Memory B cell (primary cell): ENCODE data around the gene FBXO46.
"Not testable (repeated sequence)": the region's sequence is repeated elsewhere in the genome, so short reads cannot be mapped to it uniquely, and the experiment has no call there.

Source experiments
- ATAC-seq: fragments of 150-1000 bp; cut with Tn5 transposase; 2 replicates; pipeline ENCODE4 v1.10.0; 2021; ENCODE audit warnings: low read depth, mild to moderate bottlenecking, moderate library complexity
- DNase-seq, 2 donors: peaks; one replicate each; pipeline ENCODE4 v3.0.0; 2022; ENCODE audit warnings: low spot score in 2 of 2
- H3K27ac Mint-ChIP-seq: one replicate; pipeline ENCODE4 v1.8.0; 2022; ENCODE audit warnings: mild to moderate bottlenecking, moderate library complexity, mixed read lengths
- H3K27me3 Mint-ChIP-seq: one replicate; pipeline ENCODE4 v1.8.0; 2022; ENCODE audit warnings: mixed read lengths
- H3K36me3 Mint-ChIP-seq: one replicate; pipeline ENCODE4 v1.8.0; 2022; ENCODE audit warnings: mild to moderate bottlenecking, mixed read lengths
- H3K4me1 Mint-ChIP-seq: one replicate; pipeline ENCODE4 v1.8.0; 2022; ENCODE audit warnings: mixed read lengths
- H3K4me3 Mint-ChIP-seq: one replicate; pipeline ENCODE4 v1.8.0; 2022; ENCODE audit warnings: mild to moderate bottlenecking, moderate library complexity, mixed read lengths
- H3K9me3 Mint-ChIP-seq: one replicate; pipeline ENCODE4 v1.8.0; 2022; ENCODE audit warnings: mixed read lengths

Gene FBXO46

DNA sequence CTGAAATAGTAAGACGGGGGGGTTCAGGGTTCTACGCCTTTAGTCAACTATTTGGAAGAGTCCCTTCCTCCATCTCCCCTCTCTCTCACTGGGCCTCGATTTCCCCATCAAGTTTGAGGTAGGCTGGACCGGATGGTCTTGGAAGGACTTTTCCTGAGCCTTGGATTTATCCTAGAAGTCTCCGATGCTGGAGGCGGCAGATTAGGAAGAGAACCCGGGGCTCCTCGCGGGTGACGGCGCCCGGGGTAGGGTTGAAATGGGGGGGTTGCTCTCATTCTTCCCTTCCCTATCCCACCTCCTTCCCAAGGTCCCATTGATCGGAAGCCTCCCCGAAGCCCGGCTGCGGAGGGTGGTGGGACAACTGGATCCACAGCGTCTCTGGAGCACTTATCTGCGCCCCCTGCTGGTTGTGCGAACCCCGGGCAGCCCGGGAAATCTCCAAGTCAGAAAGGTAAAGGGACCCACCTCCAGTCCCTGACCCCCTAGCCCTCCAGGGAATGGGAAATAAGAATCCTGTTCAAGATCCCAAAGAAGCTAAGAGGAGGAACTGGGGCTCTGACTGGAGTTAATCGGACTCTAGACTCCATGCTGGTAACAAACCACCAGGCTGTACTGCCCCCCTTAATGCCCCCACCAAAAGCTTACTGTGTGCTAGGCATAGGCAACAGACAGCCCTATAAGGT is 37.4 kb downstream of the FBXO46 start:
- no peak for ATAC-seq
- H3K9me3 Mint-ChIP-seq: no peaks in the 10 kb centered on the region
- peaks cover 16% of the 10 kb centered on the region for H3K4me1 Mint-ChIP-seq
- peak overlapping the region; percentile 96 for H3K27ac Mint-ChIP-seq
- H3K4me3 Mint-ChIP-seq: peak overlapping the region; percentile 97
- H3K36me3 Mint-ChIP-seq: peaks cover 18% of the 10 kb centered on the region
- H3K27me3 Mint-ChIP-seq: no peaks in the 10 kb centered on the region
- peak; percentile 69 to 82 for DNase-seq

DNA sequence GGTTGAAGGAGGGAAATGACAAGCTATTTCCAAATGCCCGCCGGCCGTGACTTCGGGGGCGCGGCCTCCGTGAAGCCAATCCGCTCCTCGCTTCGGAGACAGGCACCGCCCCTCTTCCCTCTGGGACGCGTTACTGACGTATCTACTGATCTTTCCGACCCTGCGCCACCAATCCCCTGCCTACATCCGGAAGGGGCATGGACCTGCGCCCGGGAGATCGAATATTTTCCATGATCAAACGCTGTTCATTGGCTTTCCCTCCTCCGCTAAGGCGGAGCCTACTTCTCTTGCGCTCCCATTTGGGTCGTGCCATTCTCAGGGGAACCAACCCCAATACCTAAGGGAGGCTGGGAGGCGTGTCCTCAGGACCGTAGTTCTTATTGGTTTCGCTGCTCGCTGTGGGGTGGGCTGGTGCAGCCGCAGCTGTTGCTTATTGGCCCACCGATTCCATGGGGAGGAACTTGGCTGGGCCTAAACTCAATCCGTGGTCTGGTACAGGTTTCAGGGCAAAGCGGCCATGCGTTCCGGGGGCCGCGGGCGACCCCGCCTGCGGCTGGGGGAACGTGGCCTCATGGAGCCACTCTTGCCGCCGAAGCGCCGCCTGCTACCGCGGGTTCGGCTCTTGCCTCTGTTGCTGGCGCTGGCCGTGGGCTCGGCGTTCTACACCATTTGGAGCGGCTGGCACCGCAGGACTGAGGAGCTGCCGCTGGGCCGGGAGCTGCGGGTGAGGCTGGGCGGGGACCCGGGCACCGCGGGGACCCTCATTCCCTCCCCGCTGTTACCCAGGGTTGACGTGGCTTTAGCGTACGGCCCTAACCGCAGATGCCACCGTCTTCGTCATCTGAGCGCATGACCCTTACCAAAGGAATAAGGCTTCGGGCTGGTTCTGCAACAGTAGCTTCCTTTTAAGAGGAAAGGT is 38.2 kb downstream of the FBXO46 start, which contains the start of gene QPCTL:
TSS of gene QPCTL (plus strand) at position 480 of the 919 bp plus-strand sequence. CDS start at position 518, 38 bp downstream.
- Mint-ChIP-seq H3K4me1 (peaks cover 14% of the 10 kb centered on the region), H3K36me3 (peaks cover 16% of the 10 kb centered on the region), H3K4me3 (peak within 1 kb of the TSS; percentile 97), H3K9me3 (no peaks in the 10 kb centered on the region), H3K27ac (peak within 1 kb of the TSS; percentile 96), H3K27me3 (no peaks in the 10 kb centered on the region)
- DNase-seq (peak; percentile 92 to 98), ATAC-seq (peak; percentile 81)

DNA sequence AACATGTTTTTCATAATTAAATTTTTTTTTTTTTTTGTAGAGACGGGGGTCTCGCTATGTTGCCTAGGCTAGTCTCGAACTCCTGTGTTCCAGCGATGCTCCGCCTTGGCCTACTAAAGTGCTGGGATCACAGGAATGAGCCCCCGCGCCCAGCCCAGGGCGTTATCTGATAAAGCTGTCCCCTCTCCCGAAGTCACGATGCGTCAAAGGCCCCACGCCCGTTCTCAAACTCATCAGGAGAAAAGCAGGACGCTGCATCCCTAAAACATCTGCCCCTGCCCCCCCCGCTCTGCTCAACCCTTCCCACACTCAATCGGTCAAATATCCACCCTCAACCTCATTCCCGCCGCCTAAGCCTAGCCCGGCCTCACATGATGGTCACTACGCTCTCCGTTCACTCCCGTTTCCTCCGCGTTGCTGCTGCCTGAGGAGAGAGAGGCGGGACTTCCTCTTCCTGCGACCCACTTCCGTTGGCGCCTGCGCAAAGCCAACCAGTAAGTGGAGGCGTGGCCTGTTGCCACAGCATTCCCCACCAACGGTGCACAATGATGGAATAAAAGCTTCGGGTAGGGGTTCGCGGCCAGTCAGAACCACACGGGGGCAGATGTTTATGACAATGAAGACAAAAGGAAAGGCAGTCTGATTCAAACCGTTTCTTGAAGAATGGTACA is 39.0 kb downstream of the FBXO46 start, which contains the start of gene SNRPD2:
TSS of gene SNRPD2 (minus strand) at position 438 of the 671 bp plus-strand sequence. CDS start at position 373, 65 bp downstream.
- no peaks in the 10 kb centered on the region for H3K27me3 Mint-ChIP-seq
- peaks cover 13% of the 10 kb centered on the region for H3K4me1 Mint-ChIP-seq
- peak within 1 kb of the TSS; percentile 97 for H3K4me3 Mint-ChIP-seq
- H3K36me3 Mint-ChIP-seq: peaks cover 19% of the 10 kb centered on the region
- DNase-seq: peak in 1 of 2 donors; percentile 92
- peak; percentile 52 for ATAC-seq
- no peaks in the 10 kb centered on the region for H3K9me3 Mint-ChIP-seq
- peak within 1 kb of the TSS; percentile 96 for H3K27ac Mint-ChIP-seq

DNA sequence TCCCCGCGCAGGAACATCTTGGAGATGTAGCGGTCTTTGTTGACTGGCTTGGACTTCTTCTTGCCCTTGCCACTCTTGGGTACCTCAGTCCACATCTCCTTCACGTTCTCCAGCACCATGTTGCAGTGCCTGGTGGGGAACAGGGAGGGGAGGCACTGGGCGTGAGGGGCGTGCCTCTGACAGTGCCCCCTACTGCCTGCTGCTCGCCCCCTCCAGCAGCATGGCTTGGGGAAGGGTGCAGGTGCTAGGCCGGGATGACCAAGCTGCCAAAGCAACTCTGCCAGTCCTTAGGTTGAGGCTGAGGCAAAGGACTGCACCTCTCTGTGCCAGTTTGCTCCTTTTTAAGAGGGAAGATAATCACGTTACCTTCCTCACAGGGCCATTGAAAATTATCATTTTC is 43.1 kb downstream of the FBXO46 start:
- H3K4me1 Mint-ChIP-seq: peaks cover 13% of the 10 kb centered on the region
- H3K4me3 Mint-ChIP-seq: no peak overlapping the region
- H3K36me3 Mint-ChIP-seq: peaks cover 21% of the 10 kb centered on the region
- no peak for ATAC-seq
- H3K27ac Mint-ChIP-seq: no peak overlapping the region
- no peak for DNase-seq
- no peaks in the 10 kb centered on the region for H3K27me3 Mint-ChIP-seq
- H3K9me3 Mint-ChIP-seq: no peaks in the 10 kb centered on the region

DNA sequence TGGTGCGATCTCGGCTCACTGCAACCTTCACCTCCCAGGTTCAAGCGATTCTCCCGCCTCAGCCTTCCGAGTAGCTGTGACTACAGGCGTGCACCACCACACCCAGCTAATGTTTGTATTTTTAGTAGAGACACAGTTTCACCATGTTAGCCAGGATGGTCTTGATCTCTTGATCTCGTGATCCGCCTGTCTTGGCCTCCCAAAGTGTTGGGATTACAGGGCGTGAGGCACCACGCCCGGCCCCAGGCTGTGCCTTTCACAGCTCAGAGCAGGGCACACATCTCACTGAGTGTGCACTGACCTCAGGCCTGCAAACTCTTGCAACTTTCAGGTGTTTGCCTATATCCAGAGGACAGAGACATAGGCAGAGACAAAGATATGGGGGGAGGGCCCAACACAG is 45.7 kb downstream of the FBXO46 start:
- DNase-seq, H3K4me3 Mint-ChIP-seq, H3K27ac Mint-ChIP-seq, H3K9me3 Mint-ChIP-seq, H3K27me3 Mint-ChIP-seq, ATAC-seq: not testable (repeated sequence)
- Mint-ChIP-seq H3K4me1 (peaks cover 14% of the 10 kb centered on the region), H3K36me3 (peaks cover 19% of the 10 kb centered on the region)

DNA sequence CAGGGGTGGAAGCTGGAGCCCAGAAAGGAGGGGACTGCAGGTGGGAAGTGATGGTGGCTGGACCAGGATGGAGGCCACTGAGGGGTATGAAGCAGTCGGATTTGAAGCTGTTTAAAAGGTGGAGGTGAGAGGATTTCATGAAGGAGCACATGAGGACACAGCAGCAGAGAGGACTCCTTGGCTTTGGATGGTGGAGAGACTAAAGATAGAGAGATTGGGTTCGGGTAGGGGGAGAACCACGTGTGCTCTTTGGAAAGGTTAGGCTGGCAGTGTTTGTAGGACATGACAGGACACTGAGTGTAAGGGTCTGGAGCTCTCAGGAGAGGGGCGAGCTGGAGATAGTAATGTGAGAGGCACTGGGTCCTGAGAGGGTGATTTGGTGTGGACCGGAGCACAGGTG is 47.8 kb downstream of the FBXO46 start:
- H3K27me3 Mint-ChIP-seq: no peaks in the 10 kb centered on the region
- no peak overlapping the region for H3K4me3 Mint-ChIP-seq
- H3K27ac Mint-ChIP-seq: no peak overlapping the region
- no peaks in the 10 kb centered on the region for H3K9me3 Mint-ChIP-seq
- peaks cover 10% of the 10 kb centered on the region for H3K4me1 Mint-ChIP-seq
- DNase-seq (no peak), ATAC-seq (no peak)
- H3K36me3 Mint-ChIP-seq: peaks cover 14% of the 10 kb centered on the region

DNA sequence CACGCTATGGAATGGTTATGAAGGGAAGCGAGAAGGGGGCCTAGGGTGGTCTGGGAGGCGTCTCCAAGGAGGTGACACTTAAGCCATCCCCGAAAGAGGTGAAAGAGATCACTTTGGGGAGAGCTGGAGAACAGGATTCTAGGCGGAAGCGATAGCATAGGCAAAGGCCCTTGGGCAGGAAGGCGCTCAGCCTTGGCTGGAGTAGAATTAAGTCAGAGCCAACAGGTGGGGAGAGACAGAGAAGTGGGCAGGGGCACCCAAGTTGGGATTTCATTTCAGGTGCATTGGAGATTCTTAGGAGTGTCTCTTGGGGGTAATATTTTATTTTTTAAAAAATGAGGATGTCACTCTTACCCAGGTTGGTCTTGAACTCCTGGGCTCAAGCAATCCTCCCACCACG is 48.6 kb downstream of the FBXO46 start:
- Mint-ChIP-seq H3K27ac (no peak overlapping the region), H3K36me3 (peaks cover 11% of the 10 kb centered on the region), H3K9me3 (no peaks in the 10 kb centered on the region), H3K4me1 (peaks cover 16% of the 10 kb centered on the region), H3K4me3 (no peak overlapping the region), H3K27me3 (peaks cover 3% of the 10 kb centered on the region)
- ATAC-seq (no peak), DNase-seq (no peak)

DNA sequence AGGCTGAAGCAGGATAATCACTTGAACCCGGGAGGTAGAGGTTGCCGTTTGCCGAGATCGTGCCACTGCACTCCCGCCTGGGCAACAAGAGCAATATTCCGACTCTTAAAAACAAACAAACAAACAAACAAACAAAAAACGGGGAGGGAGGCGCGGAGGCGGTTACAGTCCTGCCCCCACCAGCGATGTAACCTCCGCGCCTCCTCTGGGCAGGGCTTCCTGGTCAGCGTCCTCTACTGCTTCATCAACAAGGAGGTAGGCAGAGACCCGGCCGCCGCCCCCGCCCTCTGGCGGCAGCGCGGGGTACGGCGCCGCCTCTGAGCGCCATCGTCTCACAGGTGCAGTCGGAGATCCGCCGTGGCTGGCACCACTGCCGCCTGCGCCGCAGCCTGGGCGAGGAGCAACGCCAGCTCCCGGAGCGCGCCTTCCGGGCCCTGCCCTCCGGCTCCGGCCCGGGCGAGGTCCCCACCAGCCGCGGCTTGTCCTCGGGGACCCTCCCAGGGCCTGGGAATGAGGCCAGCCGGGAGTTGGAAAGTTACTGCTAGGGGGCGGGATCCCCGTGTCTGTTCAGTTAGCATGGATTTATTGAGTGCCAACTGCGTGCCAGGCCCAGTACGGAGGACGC is 49.2 kb downstream of the FBXO46 start:
- no peaks in the 10 kb centered on the region for H3K9me3 Mint-ChIP-seq
- H3K27ac Mint-ChIP-seq: peak overlapping the region; percentile 42
- peak overlapping the region; percentile 85 for H3K4me3 Mint-ChIP-seq

DNA sequence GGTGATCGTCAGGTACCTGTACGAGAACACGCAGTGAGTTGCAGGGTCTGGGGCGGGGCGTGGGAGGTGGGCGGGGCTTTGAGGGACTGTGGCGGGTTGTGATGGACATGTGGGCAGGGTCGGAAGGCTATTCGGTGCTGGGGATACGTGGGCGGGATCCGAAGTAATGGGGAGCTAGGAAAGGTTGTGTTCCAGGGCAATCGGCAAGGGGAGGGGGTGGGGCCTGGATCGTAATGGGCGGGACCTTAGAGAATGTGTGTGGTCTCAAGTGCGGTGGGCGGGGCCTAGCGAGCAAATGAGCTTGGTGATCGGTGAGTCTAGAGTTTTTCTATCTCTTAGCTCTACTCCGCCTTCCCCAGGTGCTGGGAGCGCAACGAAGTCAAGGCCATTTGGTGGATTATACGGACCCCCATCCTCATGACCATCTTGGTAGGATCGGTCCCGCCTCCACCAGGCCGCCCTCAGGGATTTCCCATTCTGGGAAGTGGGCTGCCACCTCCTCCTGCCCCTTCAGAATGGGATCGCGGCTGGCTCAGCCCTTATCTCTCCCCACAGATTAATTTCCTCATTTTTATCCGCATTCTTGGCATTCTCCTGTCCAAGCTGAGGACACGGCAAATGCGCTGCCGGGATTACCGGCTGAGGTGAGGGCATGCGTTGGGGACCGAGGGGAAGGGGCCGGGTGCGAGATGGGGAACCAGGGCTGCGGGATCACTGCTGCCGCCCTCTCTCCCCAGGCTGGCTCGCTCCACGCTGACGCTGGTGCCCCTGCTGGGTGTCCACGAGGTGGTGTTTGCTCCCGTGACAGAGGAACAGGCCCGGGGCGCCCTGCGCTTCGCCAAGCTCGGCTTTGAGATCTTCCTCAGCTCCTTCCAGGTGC is 53.1 kb downstream of the FBXO46 start:
- ATAC-seq (peak; percentile 43), DNase-seq (peak; percentile 40 to 50)
- Mint-ChIP-seq H3K36me3 (no peaks in the 10 kb centered on the region), H3K27ac (peak overlapping the region; percentile 31), H3K9me3 (no peaks in the 10 kb centered on the region), H3K27me3 (peaks cover 4% of the 10 kb centered on the region), H3K4me1 (peaks cover 24% of the 10 kb centered on the region), H3K4me3 (peak overlapping the region; percentile 80)

More for the DNA sequence above, 49.2 kb downstream of the FBXO46 start:
- ATAC-seq (peak; percentile 90), DNase-seq (peak; percentile 91 to 93)
- Mint-ChIP-seq H3K4me1 (peaks cover 21% of the 10 kb centered on the region), H3K36me3 (peaks cover 8% of the 10 kb centered on the region), H3K27me3 (peaks cover 3% of the 10 kb centered on the region)

DNA sequence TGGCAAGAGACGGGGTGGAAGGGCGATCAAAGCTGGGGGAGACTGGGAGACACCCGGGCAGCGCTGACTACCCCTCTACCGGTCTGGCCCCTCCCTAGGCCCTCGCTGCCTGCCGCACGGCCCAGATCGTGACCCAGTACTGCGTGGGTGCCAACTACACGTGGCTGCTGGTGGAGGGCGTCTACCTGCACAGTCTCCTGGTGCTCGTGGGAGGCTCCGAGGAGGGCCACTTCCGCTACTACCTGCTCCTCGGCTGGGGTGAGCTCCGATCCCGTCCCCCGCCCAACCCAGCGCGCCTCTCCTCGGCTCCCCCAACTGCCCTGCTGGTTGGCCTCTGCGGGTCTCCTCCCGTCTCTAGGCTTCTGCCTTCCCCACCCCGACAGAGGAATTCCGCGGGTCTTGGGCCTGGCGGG is 53.8 kb downstream of the FBXO46 start:
- Mint-ChIP-seq H3K27ac (peak overlapping the region; percentile 31), H3K9me3 (no peaks in the 10 kb centered on the region), H3K27me3 (peaks cover 4% of the 10 kb centered on the region), H3K36me3 (no peaks in the 10 kb centered on the region), H3K4me1 (peaks cover 22% of the 10 kb centered on the region), H3K4me3 (peak overlapping the region; percentile 50)
- ATAC-seq (no peak), DNase-seq (peak; percentile 19 to 43)

DNA sequence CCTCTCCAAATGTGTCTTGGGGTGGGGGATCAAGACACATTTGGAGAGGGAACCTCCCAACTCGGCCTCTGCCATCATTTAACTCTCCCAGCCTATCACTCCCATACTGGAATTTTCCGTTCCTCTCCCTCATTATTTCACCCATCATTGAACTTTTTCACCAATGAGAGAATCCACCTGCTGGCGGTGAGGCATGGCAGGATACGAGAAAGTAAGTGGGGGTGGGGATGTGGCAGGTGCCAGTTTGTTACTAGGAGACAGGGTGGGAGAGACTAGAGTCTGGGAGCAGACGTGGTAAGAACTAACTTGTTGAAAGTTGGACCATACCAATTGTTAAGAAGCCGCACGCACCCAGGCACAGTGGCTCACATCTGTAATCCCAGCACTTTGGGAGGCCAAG is 55.8 kb downstream of the FBXO46 start:
- Mint-ChIP-seq H3K4me1 (peaks cover 18% of the 10 kb centered on the region), H3K27me3 (peaks cover 10% of the 10 kb centered on the region), H3K4me3 (no peak overlapping the region), H3K36me3 (peaks cover 1% of the 10 kb centered on the region), H3K9me3 (no peaks in the 10 kb centered on the region), H3K27ac (no peak overlapping the region)
- DNase-seq (no peak), ATAC-seq (no peak)

DNA sequence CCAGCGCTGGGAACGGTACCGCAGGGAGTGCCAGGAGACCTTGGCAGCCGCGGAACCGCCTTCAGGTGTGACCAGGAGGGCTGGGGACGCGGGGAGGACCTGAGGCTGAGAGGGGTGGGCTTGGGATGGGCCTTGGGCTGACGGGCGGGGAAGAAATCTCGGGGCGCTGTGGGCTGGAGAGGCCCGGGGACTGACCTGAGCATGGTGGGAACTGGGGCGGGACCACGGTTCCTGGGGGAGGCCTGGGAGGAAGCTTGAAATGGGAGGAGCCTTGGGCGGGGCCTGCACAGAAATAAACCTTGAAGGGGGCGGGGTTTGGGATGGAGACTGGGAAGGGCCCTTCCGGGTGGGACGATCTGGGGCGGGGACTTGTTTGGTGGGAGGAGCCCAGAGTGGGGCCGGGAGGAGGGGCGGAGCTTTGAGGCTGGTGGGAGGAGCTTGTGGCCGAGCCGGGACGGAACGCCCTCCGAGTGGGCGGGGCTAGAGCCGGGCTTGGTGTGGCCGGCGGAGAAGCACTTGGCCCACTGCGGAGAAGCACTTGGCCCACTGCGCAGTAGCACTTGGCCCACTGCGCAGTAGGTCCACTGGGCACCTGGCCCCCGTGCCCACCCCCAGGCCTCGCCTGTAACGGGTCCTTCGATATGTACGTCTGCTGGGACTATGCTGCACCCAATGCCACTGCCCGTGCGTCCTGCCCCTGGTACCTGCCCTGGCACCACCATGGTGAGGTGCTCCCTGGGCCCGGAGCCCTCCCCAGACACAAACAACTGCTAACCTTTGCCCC is 59.8 kb downstream of the FBXO46 start:
- H3K9me3 Mint-ChIP-seq: no peaks in the 10 kb centered on the region
- peaks cover 19% of the 10 kb centered on the region for H3K27me3 Mint-ChIP-seq
- peaks cover 1% of the 10 kb centered on the region for H3K36me3 Mint-ChIP-seq
- DNase-seq: peak; percentile 50 to 62
- no peak overlapping the region for H3K27ac Mint-ChIP-seq
- ATAC-seq: peak; percentile 56
- H3K4me3 Mint-ChIP-seq: no peak overlapping the region
- peaks cover 18% of the 10 kb centered on the region for H3K4me1 Mint-ChIP-seq
